Cerebellar nuclear complex (tissue), 1 donor: ENCODE measurements around the gene PRSS37.
"Not testable (repeated sequence)": the region's sequence is repeated elsewhere in the genome, so short reads cannot be mapped to it uniquely, and the experiment has no call there.

ENCODE experiments used
- DNase-seq, 2 experiments: peaks; one replicate each; lab custom pipeline; 2025; lab: John Stamatoyannopoulos, UW

The PRSS37 gene, protein sequence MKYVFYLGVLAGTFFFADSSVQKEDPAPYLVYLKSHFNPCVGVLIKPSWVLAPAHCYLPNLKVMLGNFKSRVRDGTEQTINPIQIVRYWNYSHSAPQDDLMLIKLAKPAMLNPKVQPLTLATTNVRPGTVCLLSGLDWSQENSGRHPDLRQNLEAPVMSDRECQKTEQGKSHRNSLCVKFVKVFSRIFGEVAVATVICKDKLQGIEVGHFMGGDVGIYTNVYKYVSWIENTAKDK

DNA sequence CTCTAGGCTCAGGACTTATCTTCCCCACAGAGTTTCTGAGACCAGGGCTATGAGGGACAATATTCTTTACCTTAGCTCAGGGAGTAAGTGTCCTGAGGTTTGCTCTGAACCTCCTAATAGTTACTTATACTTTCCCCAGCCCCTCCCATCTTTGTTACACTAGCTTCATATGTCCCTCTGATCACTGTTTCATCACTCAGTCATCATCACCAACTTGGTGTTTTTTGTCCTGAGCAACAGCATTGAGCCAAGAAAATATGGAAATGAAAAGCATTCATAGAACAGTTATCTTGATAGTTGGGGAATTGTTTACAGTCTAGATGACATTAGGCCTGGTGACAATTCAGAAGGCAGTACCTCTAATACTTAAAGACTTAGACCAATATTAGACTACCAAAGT lies at the start of gene PRSS37:
Gene PRSS37, minus strand, starts transcription at position 101 of the 400 bp plus-strand sequence. CDS start 436 bp downstream, outside the sequence.
- DNase-seq, result no peak

DNA sequence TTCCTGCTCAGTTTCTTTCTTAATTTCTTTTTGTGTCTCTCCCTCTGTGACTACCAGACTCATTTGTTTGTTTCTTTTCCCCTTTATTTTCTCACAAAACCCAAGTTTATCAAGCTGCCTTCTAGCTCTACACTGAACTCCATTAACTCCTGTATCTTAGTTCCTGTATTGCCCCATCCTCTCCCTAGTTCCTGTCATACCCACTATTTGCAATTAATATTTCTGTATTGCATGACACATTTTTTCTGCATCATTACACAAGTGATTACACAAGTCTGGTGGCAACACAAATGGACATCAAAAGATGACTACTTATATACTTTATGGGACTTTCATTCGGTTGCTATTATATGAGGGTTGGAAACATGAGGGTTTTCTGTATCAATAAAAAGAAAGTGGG lies 48.0 kb upstream of the PRSS37 start:
- no peak for DNase-seq

DNA sequence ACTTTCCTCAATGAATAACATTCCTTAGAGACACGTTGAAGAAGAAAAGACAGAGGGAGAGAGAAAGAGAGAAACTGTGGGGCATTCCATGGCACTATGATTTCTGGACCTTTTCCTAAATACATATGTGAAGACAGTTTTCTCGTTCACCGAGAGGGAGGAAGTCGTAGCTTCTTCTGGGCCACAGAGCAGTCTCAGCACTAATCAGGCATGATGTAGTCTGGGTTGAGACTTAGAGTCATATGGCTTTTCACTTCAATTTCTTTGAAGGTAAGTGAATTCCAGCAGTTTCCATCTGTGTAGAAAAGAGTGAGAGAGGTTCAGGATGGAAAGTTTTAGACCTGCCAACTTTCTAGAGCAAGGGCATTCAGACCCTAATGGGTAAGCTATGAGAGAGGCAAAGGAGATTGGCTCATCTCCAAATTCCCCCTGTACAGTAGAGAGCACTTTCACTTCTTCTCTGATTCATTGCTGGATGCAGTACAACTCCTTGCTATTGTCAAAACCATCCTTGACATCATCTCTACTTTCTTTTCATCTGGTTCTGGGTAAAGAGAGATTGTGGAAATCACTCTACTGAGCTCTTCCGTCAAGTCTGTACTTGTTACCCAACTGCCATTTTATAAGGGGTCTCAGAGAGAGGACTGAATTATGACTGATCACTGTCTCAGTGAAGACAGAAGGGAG lies 43.4 kb upstream of the PRSS37 start:
- DNase-seq, result no peak

DNA sequence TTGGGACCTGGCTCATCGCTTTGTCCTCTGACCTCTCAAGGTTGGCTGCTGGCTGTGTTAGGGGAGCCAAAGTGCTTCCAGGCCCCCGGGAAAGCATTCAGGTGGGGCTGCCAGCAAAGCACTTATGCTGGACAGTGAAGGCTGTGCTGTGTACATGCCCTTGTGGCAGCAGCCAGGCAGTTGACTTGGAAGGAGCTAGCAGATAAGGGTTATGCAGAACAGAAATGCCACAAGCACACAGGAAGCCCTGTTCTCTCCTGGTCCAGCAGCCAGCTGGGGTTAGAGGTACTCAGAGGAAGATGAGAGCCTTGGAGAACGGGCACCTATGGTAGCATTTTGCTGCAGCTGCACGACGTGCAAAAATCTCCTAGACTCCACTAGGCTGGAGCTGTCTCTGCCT lies 39.7 kb upstream of the PRSS37 start:
- DNase-seq, result no peak

DNA sequence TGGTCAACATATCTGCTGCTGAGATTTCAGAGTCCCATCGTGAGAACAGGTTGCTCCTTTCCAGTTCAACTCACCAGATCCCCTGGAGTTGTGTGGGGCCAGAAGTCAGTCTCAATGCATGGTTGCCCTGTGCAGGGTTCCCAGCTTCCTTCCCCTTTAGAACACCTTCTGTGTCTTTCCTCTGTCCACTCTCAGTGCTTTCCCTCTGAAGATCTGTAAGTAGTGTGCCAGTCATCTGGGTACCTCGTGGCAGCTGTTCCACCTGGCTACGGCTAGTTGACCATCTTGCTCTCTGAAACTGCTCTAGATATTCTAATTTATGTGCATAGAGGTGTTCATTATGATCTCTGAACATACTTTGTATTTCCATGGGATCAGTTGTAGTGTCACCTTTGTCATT lies 36.1 kb upstream of the PRSS37 start:
- DNase-seq, result no peak

DNA sequence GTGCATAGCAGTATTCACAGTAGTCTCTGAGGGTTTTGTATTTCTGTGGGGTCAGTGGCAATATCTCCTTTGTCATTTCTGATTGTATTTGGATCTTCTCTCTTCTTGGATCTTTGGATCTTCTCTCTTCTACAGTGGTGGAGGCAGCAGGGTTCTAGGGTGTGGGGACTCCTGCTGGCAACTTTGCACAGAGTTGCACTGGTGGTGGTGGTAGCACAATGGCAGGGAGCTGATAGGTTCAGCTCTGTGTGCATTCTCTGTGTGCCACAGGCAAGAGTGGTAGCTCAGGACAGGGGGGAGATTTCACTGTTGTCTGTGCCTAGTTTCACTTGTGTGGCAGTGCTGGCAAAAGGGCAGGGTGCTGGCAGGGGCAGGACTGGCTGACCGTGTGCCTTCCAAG lies 35.1 kb upstream of the PRSS37 start:
- DNase-seq, result no peak

DNA sequence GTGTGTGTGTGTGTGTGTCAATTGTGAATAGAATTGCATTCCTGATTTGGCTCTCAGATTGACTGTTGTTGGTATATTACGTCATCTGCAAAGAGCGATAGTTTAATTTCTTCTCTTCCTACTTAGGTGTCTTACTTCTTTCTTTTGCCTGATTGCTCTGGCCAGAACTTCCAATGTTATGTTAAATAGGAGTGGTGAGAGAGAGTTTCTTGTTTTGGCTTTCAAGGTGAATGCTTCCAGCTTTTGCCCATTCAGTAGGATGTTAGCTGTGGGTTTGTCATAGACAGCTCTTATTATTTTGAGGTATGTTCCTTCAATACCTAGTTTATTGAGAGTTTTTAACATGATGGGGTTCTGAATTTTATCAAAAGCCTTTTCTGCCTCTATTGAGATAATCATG lies 34.2 kb upstream of the PRSS37 start:
- DNase-seq, result no peak

DNA sequence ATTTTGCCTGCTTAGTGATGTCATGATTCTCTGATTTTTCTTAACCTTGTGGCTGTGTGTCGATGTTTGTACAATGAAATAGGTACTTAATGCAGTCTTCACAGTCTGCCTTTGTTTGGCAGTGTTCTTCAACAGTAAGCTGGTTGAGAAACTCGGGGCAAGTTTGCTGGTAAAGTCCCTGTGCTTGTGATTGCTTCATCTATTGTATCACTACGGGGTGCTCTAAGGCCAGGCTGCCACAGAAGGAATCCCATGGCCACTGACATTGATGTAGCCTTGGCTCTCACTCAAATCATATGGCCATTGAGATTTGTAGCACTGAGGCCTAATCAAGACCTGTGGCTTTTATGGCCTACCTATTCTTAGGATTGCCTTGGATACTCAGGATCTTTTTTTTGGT lies 33.5 kb upstream of the PRSS37 start:
- DNase-seq, result no peak

DNA sequence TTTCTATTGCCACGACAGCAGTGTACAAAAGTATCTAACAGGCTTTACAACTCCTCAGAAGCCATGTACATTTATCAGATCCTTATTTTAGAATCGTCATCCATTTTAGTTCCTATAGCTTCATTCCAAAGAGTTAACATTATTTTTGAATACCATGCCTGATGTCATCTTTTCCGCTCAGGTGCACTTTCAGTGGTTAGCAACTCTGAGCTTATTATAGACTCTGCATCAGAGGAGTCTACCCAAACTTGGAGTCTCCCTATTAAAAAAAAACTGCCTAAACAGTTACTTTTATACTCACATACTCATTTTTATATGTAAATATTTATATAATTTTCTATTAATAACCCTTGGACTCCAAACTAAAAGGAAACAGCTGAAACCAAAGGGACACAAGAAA lies 31.6 kb upstream of the PRSS37 start:
- no peak for DNase-seq

DNA sequence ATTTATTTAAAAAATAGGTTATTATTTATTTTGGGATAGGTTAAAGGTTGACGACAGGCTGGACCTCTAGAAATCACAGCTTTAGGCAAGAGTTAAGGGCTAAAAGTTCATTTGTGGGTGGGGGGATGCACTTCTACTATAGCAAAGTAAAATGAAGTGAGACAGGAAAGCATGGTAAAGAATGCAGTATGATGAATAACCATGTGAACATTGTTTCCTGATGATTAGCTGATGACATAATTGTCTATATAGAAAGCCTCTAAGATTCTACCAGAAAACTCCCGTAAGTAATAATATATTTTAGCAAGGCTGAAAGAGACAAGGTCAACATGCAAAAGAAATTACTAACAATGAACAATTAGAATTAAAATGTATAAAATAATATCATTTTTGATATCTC lies 25.7 kb upstream of the PRSS37 start:
- no peak for DNase-seq

DNA sequence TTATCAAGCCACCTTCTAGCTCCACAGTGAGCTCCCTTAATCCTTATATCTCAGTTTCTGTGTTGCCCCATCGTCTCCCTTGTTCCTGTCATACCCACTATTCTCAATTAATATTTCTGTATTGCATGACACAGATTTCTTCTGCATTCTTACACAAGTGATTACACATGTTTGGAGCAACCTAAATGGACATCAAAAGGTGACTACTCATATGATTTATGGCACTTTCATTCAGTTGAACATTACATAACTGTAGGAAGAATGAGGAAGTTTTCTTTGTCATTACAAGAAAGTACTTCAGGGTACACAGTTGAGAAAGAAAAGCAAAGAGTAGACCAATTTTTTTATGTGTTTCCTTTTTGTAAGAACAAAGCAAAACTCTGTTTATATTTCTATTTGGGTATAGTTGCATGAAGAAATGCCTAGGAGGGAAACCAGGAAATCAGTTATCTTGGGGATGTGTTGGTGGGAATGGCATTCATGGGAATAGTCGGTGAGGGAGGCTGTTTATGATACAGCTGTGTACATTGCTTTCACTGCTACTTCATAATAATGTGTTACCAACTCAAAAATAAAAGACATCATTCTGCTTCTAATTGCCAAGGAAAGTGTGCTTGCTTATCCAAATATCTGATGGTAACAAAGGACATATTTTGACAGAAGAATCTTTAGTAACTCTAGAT lies 23.6 kb upstream of the PRSS37 start:
- DNase-seq, result no peak

DNA sequence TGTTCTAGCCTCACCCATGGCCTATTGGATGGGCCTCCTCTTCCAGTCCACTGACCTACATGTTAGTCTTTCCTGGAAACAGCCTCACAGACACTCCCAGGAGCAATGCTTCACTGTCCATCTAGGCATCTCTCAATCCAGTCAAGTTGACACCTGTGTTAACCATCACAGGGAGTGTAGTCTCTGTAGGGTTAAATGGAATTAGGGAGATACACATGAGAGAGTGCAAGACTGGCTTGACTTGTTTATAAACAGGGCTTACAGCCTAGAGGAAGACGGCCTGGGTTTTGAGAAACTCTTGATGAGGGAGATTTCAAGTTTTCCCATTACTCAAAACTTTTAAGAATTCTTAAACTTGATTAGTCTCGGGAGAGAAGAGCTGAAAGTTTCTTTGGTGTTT lies 18.9 kb upstream of the PRSS37 start:
- DNase-seq, result no peak

DNA sequence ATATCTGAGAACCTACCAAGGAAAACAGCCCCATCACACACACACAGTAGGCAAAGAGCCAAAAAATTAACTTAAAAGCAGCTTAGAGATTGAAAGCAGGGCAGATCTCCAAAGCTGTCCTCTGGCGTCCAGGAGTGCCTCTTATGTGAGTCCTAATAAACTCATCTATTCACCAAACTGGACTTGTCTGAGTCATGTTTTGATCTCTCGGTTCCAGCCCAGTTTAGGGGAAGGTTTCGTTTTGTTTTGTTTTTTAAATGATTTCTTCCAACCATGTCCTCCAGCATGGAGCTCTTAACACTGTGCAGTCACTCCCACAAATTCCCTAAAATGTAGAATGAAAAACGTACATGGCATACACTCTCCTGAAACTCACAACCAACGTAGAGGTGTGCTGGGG lies 6.7 kb upstream of the PRSS37 start:
- DNase-seq, result no peak

DNA sequence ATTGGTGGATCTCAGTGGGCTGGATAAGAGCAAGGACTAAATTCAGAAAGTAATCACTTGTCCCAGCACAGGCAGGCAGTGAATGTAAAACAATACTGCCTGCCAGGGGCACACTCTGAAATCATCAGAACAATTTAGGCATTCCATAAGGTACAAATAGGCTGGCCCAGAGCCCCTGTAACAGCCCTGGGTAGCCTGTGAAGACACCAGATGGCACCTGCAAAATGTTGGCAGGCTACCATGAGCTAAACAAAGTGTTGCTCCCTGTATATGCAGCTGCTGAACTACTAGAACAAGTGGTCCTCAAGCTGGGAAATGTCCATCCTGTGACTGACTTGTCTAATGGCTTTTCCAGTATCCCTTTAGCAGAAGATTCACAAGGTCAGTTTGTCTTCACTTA lies 3.0 kb upstream of the PRSS37 start:
- peak; percentile 34 to 49 for DNase-seq

DNA sequence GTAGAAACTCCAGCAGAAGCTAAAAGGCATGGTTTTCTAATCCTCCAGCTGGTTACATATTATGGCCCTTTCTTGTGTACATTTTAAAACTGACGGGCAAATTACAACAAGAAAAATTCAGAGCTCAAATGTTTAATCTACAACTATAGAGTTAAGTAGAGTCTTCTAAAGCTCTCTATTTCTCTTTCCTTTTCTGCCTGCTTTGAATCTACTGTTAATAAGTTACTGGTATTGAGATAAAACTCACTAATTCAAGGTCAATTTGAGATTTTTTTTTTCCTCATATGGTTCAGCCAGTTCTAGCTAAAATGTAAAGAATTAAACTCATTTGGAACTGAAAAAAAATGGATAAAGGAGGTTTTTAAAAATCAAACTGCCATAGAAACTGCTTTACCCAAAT lies 1.6 kb upstream of the PRSS37 start:
- DNase-seq, result no peak

DNA sequence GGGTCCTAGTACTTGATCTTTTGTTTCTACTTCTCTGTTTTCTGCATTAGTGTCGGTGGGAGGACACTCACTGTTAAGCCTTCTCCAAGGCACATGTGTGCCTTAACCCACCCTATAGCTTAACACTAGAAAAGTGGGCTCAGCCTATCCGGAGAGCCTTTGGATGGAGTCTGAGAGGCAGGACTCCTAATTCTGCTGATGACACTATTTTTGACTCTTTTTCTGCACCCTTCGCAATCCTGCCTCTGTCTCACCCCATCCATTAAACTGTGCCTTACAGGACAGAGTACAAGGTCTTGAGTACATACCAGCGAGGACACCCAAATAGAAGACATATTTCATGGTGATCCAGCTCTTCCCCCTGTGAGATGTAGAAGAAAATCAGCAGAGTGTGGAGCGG lies 577 bp downstream of the PRSS37 start:
- no peak for DNase-seq

DNA sequence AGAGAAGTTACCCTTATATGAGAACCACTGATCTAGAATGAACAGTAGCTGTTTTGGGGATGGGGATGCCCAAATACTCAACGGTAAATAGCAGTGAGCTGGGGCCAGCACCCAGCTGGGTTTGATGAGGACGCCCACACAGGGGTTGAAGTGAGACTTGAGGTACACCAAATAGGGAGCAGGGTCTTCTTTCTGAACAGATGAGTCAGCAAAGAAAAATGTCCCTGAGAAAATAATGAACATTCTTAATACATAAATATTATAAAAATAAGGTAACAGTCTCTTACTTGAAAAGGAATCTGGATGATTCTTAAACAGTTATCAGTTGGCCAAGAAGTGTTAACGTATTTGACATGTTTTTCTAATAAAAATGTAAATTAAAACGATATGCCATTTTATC lies 2.0 kb downstream of the PRSS37 start:
- DNase-seq, result no peak

DNA sequence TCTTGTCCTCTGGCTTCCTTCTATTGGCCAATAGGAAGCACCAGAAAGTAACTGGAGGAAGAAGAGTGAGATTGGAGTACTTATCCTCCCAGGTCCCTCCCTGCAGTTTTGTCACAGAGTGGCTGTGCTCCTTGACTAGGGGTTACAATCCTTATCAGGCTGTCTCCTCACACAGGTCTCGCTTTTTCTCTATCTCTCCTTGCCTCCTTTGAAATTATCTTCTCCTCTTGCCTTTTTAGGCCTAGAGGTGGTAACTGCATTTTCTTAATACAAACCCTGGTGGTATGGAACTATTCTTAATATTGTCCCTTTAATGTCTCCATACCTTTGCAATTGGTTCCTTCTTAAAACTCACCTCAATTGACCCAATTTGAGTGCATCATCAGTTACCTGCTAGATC lies 2.7 kb downstream of the PRSS37 start:
- DNase-seq, result no peak

DNA sequence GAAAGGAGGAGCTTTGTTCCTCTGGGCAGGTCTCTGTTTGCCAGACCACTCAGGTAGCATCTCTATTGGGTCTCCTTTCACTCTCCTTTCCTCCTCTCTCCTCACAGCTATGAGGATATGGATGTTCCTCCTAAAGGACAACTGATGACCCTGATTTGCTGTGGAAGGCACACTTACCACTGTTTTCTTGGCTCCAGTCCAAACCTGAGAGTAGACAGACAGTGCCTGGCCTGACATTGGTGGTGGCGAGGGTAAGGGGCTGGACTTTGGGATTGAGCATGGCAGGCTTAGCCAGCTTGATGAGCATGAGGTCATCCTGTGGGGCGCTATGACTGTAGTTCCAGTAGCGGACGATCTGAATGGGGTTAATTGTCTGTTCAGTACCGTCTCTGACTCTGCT lies 3.6 kb downstream of the PRSS37 start:
- DNase-seq, result no peak

DNA sequence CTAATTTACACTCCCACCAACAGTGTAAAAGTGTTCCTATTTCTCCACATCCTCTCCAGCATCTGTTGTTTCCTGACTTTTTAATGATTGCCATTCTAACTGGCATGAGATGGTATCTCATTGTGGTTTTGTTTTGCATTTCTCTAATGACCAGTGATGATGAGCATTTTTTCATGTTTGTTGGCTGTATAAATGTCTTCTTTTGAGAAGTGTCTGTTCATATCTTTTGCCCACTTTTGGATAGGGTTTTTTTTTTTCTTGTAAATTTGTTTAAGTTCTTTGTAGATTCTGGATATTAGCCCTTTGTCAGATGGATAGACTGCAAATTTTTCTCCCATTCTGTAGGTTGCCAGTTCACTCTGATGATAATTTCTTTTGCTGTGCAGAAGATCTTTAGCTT lies 18.9 kb downstream of the PRSS37 start:
- DNase-seq, result not testable (repeated sequence)

DNA sequence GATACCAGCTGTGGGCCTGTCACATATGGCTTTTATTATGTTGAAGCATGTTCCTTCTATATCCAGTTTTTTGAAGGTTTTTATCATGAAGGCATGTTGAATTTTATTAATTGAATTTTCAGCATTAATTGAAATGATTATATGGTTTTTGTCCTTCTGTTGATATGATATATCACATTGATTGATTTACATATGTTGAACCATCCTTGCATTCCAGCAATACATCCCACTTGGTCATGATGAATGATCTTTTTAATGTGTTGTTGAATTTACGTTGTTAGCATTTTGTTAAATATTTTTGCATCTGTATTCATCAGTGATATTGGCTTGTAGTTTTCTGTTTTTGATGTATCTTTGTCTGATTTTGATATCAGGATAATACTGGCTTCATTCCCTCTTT lies 21.2 kb downstream of the PRSS37 start:
- no peak for DNase-seq

DNA sequence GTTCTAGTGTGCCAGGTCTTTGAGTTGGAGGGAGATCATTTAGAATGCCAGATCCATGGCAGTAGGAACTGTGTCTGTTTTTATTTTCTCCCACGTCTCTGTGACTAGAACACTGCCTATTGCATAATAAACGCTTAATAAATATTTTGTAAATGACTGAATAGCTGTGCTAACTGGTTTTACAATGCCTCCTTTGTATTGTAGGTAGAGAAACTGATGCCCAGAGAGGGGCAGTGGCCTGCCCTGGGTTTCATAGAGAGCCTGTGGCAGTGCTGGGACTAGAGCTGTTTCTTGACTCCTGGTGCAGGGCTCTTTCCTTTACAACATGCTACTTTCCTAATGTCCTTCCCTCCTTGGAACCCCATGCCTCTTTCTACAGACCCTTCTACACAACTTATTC lies 48.8 kb downstream of the PRSS37 start:
- no peak for DNase-seq

DNA sequence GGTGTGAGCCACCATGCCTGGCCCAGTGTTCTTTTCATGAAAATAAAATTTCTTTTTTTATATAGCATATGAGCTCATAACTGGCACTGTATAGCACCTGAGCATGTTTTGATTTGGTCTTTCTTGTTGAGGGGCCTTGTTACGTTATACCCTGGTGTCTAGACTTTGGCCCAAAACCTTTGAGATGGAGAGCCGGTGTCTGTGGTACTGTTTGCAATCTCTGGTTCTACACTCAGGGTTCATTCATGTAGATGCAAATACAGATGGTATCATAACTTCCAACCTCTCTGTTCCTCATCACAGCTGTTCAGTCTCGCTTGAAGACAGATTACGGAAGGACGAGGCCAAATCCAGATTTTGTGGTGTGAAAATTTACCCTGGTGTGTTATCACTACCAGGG lies 51.4 kb downstream of the PRSS37 start, which contains the start of gene TAS2R5:
Gene TAS2R5, plus strand, starts transcription at position 301 of the 400 bp plus-strand sequence. CDS start 145 bp downstream, outside the sequence.
- DNase-seq, result no peak
